Activated CD8-positive, alpha-beta T cell treated with anti-CD3 and anti-CD28 coated beads for 36 hours (primary cell): ENCODE results near the gene CCDC124. TPM values are rescaled to one million over a fixed set of nuclear protein-coding genes. Genes with fewer than 3 reads are reported as not detected.
"Not testable (repeated sequence)": the region's sequence is repeated elsewhere in the genome, so short reads cannot be mapped to it uniquely, and the experiment has no call there.

Source experiments
- ATAC-seq: fragments of 200-7000 bp; cut with Tn5 transposase; one replicate; pipeline ENCODE4 v1.10.0; 2021; ENCODE audit warnings: mild to moderate bottlenecking, moderate library complexity
- CTCF ChIA-PET: fragments of 350-600 bp; sonication (Branson Sonifier 250); formaldehyde crosslinking; loops from one replicate; lab custom pipeline; 2021; ENCODE audit warnings: antibody characterized with exemption; lab: Charles Lee
- POLR2A ChIA-PET: fragments of 350-600 bp; sonication (Branson Sonifier 250); formaldehyde crosslinking; loops from one replicate; lab custom pipeline; 2021; ENCODE audit warnings: antibody characterized with exemption; lab: Charles Lee
- DNase-seq: peaks from one replicate; pipeline ENCODE4 v3.0.0-alpha.2; 2020
- H3K27ac Mint-ChIP-seq: one replicate; pipeline ENCODE4 v1.8.0; 2021; ENCODE audit warnings: mild to moderate bottlenecking, mixed read lengths
- H3K27me3 Mint-ChIP-seq: one replicate; pipeline ENCODE4 v1.8.0; 2021; ENCODE audit warnings: mixed read lengths
- H3K36me3 Mint-ChIP-seq: one replicate; pipeline ENCODE4 v1.8.0; 2021; ENCODE audit warnings: low read depth, mixed read lengths
- H3K4me1 Mint-ChIP-seq: one replicate; pipeline ENCODE4 v1.8.0; 2021; ENCODE audit warnings: low read depth, mixed read lengths
- H3K4me3 Mint-ChIP-seq: one replicate; pipeline ENCODE4 v1.8.0; 2021; ENCODE audit warnings: mild to moderate bottlenecking, moderate library complexity, mixed read lengths
- H3K9me3 Mint-ChIP-seq: one replicate; pipeline ENCODE4 v1.8.0; 2021; ENCODE audit warnings: mixed read lengths
- intact Hi-C: fragments of 100-400 bp; cut with micrococcal nuclease; formaldehyde crosslinking; loops from one replicate; pipeline ENCODE4 v1.10.0; 2022
- total RNA-seq, 2 experiments: library from RNA; stranded (reverse); gene quantifications; one replicate each; pipeline ENCODE4 v1.2.3, GENCODE V29; 2021
- TF ChIP-seq, protein P1 (sequence below): fragments of 200-600 bp; IDR thresholded peaks from one replicate; pipeline ENCODE4 v1.8.0; 2022; ENCODE audit warnings: antibody characterized with exemption, mild to moderate bottlenecking

CCDC124 gene
- total RNA-seq, 2 experiments from 2014 or later = 120 to 129 TPM

- Mint-ChIP-seq H3K4me1 (no peaks in the 10 kb centered on the region), H3K9me3 (peaks cover 4% of the 10 kb centered on the region), H3K4me3 (no peak overlapping the region), H3K27me3 (peaks cover 3% of the 10 kb centered on the region), H3K27ac (no peak overlapping the region), H3K36me3 (no peaks in the 10 kb centered on the region)
- intact Hi-C loops = no loop called here
- CTCF ChIA-PET = no interaction called here
- ATAC-seq (no peak), DNase-seq (no peak)
- TF ChIP-seq, protein P1, sequence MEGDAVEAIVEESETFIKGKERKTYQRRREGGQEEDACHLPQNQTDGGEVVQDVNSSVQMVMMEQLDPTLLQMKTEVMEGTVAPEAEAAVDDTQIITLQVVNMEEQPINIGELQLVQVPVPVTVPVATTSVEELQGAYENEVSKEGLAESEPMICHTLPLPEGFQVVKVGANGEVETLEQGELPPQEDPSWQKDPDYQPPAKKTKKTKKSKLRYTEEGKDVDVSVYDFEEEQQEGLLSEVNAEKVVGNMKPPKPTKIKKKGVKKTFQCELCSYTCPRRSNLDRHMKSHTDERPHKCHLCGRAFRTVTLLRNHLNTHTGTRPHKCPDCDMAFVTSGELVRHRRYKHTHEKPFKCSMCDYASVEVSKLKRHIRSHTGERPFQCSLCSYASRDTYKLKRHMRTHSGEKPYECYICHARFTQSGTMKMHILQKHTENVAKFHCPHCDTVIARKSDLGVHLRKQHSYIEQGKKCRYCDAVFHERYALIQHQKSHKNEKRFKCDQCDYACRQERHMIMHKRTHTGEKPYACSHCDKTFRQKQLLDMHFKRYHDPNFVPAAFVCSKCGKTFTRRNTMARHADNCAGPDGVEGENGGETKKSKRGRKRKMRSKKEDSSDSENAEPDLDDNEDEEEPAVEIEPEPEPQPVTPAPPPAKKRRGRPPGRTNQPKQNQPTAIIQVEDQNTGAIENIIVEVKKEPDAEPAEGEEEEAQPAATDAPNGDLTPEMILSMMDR = no peak
- POLR2A ChIA-PET = no interaction called here
Observed at GRCh38 chr19:17910791-17911360, 21.9 kb upstream of the CCDC124 start.

DNA sequence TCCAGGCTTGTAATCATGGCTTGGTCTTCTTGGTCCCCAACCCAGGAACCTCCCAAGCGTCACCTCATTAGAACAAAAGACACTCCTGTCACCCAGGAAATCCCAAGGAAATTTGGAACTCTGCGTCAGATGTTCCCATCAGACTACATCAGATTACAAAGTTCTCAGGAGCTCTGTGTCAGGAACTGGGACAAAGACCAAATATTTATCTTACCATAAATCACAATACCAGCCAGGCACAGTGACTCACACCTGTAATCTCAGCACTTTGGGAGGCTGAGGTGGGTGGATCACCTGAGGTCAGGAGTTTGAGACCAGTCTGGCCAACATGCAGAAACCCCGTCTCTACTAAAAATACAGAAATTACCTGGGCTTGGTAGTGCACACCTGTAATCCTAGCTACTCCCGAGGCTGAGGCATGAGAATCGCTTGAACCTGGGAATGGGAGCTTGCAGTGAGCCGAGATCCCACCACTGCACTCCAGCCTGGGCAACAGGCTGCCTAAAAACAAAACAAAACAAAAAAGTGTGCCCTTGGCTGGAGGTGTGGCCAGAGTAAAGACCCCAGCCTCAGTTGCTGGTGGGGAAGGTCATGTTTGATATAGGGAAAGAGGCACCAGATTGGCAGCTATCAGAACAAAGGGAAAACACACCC lies 16.7 kb upstream of the CCDC124 start:
- DNase-seq (no peak), ATAC-seq (no peak)
- Mint-ChIP-seq H3K9me3 (peaks cover 4% of the 10 kb centered on the region), H3K27me3 (peaks cover 2% of the 10 kb centered on the region), H3K4me1 (no peaks in the 10 kb centered on the region), H3K27ac (no peak overlapping the region), H3K36me3 (no peaks in the 10 kb centered on the region), H3K4me3 (no peak overlapping the region)
- intact Hi-C loops = no loop called here
- POLR2A ChIA-PET = interaction anchor here (1.3 kb wide), 2 partner anchors 16 to 52 kb away, joined by 3 to 6 read pairs; partner anchors contain the start of gene CCDC124
- TF ChIP-seq, protein P1 = no peak
- CTCF ChIA-PET = interaction anchor here (1.2 kb wide), 1 partner anchor 81 kb away, joined by 3 read pairs; no protein-coding TSS in a partner anchor

DNA sequence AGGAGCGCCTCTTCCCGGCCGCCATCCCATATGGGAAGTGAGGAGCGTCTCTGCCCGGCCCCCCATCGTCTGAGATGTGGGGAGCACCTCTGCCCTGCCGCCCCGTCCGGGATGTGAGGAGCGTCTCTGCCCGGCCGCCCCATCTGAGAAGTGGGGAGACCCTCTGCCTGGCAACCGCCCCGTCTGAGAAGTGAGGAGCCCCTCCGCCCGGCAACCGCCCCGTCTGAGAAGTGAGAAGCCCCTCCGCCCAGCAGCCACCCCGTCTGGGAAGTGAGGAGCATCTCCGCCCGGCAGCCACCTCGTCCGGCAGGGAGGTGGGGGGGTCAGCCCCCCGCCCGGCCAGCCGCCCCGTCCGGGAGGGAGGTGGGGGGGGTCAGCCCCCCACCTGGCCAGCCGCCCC lies 14.7 kb upstream of the CCDC124 start:
- CTCF ChIA-PET, H3K27ac Mint-ChIP-seq, POLR2A ChIA-PET, H3K36me3 Mint-ChIP-seq, H3K9me3 Mint-ChIP-seq, DNase-seq, H3K4me3 Mint-ChIP-seq, H3K27me3 Mint-ChIP-seq, ATAC-seq, H3K4me1 Mint-ChIP-seq, intact Hi-C loops: not testable (repeated sequence)

DNA sequence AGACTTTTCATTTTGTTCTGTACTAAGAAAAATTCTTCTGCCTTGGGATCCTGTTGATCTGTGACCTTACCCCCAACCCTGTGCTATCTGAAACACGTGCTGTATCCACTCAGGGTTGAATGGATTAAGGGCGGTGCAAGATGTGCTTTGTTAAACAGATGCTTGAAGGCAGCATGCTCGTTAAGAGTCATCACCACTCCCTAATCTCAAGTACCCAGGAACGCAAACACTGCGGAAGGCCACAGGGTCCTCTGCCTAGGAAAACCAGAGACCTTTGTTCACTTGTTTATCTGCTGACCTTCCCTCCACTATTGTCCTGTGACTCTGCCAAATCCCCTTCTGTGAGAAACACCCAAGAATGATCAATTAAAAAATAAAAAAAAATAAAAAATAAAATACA lies 13.7 kb upstream of the CCDC124 start:
- ATAC-seq, H3K9me3 Mint-ChIP-seq, intact Hi-C loops, DNase-seq, H3K4me1 Mint-ChIP-seq, POLR2A ChIA-PET, H3K27ac Mint-ChIP-seq, H3K27me3 Mint-ChIP-seq, H3K4me3 Mint-ChIP-seq, H3K36me3 Mint-ChIP-seq: not testable (repeated sequence)
- CTCF ChIA-PET = interaction anchor here (1.7 kb wide), 1 partner anchor 13 kb away, joined by 6 read pairs; the partner anchor contains the start of gene CCDC124

GRCh38 chr19:17920527-17920926 lies 12.3 kb upstream of the CCDC124 start:
- ChIA-PET CTCF (interaction anchor here (1.7 kb wide), 1 partner anchor 12 kb away, joined by 6 read pairs; the partner anchor contains the start of gene CCDC124), POLR2A (interaction anchor here (1.2 kb wide), 1 partner anchor 59 kb away, joined by 3 read pairs; no protein-coding TSS in a partner anchor)
- H3K27me3 Mint-ChIP-seq = no peaks in the 10 kb centered on the region
- no peaks in the 10 kb centered on the region for H3K36me3 Mint-ChIP-seq
- TF ChIP-seq, protein P1 = no peak
- ATAC-seq = no peak
- no peak overlapping the region for H3K27ac Mint-ChIP-seq
- H3K4me1 Mint-ChIP-seq = no peaks in the 10 kb centered on the region
- intact Hi-C loops = no loop called here
- no peaks in the 10 kb centered on the region for H3K9me3 Mint-ChIP-seq
- no peak overlapping the region for H3K4me3 Mint-ChIP-seq
- DNase-seq = no peak

DNA sequence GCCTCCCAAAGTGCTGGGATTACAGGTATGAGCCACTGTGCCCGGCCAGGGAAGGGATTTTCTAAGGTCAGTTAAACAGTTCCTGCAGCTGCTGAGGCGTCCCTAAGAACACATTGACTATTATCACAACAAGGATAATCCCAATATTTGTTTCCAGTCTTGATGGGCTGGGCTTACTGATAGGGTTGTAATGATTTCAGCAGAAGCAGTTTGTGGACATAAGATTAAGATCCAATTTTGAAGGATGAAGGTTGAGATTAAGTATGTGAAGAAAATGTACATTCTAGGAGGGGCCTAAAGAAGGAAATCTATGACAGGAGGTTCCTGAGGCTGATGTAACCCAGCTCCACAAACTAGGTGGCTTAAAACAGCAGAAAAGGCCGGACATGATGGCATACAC lies 10.7 kb upstream of the CCDC124 start:
- H3K27ac Mint-ChIP-seq = no peak overlapping the region
- no peak for DNase-seq
- peaks cover 2% of the 10 kb centered on the region for H3K27me3 Mint-ChIP-seq
- ChIA-PET CTCF (no interaction called here), POLR2A (no interaction called here)
- intact Hi-C loops = no loop called here
- no peaks in the 10 kb centered on the region for H3K4me1 Mint-ChIP-seq
- H3K4me3 Mint-ChIP-seq = no peak overlapping the region
- H3K36me3 Mint-ChIP-seq = no peaks in the 10 kb centered on the region
- TF ChIP-seq, protein P1 = no peak
- no peak for ATAC-seq
- H3K9me3 Mint-ChIP-seq = no peaks in the 10 kb centered on the region
